Measurements from ENCODE around the gene IER5L. TPM values are rescaled to one million over a fixed set of nuclear protein-coding genes. Genes with fewer than 3 reads are reported as not detected.
A peak's percentile ranks its signal among the peaks of the same experiment; 100 is the strongest.
"Not testable (repeated sequence)": the region's sequence is repeated elsewhere in the genome, so short reads cannot be mapped to it uniquely, and the experiment has no call there.

The IER5L gene
- total and polyA plus RNA-seq, 4 donors = 8.8 to 66.9 (median 32.8) TPM

DNA sequence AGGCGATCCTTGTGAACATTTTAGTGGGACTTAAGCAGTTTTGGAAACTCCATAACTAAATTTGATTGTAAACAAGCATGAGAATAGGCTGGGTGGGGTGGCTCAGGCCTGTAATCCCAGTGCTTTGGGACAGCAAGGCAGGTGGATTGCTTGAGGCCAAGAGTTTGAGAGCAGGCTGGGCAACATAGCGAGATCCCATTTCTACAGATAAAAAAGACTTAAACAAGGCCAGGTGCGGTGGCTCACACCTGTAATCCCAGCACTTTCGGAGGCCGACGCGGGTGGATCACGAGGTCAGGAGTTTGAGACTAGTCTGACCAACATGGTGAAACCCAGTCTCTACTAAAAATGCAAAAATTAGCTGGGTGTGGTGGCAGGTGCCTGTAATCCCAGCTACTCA, 11.9 kb upstream of the IER5L start:
- intact Hi-C loops (cut with DNase I) = loop anchor here in 1 of 2 donors (10.0 kb wide), 1 partner anchor 55 kb away; no protein-coding TSS in a partner anchor
- not testable (repeated sequence) for H3K27ac ChIP-seq (ENCODE audit: low read depth in 1 of 2, low read length in 2 of 2); H3K4me1 ChIP-seq (ENCODE audit: control insufficient read depth in 1 of 2, insufficient read depth in 2 of 2, low read length in 2 of 2); H3K36me3 ChIP-seq (ENCODE audit: control insufficient read depth in 1 of 2, insufficient read depth in 2 of 2, low read length in 1 of 2); ATAC-seq (ENCODE audit: low FRiP score); H3K27me3 ChIP-seq (ENCODE audit: control insufficient read depth in 1 of 2, insufficient read depth in 2 of 2, low read length in 1 of 2); H3K9me3 ChIP-seq (ENCODE audit: control insufficient read depth, low read length); H3K4me3 ChIP-seq (ENCODE audit: low read length in 2 of 2); DNase-seq
- 98% methylated on average over 8 of the region's 8 CpGs for WGBS, 2 donors

DNA sequence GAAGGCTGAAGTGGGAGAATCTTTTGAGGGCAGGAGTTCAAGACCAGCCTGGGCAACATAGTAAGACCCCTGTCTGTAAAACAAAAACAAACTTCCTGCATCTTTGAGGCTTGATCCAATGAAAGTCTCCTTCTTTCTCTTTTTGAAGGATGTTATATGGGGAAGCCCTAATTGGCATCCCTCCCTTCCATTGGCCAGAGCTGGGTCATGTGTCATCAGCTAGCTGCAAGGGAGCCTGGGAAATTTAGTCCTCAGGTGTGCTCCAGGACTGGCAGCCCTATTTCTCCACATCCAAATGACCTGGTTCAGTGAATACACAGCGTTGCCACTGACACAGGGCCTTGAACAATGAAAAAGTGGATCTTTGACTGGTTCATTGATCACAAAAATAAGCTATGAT, 9.0 kb upstream of the IER5L start:
- intact Hi-C loops (cut with DNase I) = loop anchor here in 1 of 2 donors (10.0 kb wide), 1 partner anchor 58 kb away; no protein-coding TSS in a partner anchor
- 89% methylated on average over 1 of the region's 1 CpG for WGBS, 2 donors

GRCh38 chr9:129185991-129186390, 7.9 kb upstream of the IER5L start:
- intact Hi-C loops (cut with DNase I) = loop anchor here in 1 of 2 donors (10.0 kb wide), 1 partner anchor 59 kb away; no protein-coding TSS in a partner anchor
- 92 to 93% methylated on average over 10 of the region's 10 CpGs for WGBS, 2 donors
- no peak for ATAC-seq (ENCODE audit: low FRiP score)

More for the DNA sequence above, 9.0 kb upstream of the IER5L start:
- no peaks in the 10 kb centered on the region for H3K36me3 ChIP-seq (ENCODE audit: control insufficient read depth in 1 of 2, insufficient read depth in 2 of 2, low read length in 1 of 2)
- DNase-seq (no peak), ATAC-seq (ENCODE audit: low FRiP score) (no peak)
- H3K9me3 ChIP-seq (ENCODE audit: control insufficient read depth, low read length) = no peaks in the 10 kb centered on the region
- H3K27ac ChIP-seq (ENCODE audit: low read depth in 1 of 2, low read length in 2 of 2) = no peak overlapping the region
- H3K4me3 ChIP-seq (ENCODE audit: low read length in 2 of 2) = no peak overlapping the region
- no peaks in the 10 kb centered on the region for H3K4me1 ChIP-seq (ENCODE audit: control insufficient read depth in 1 of 2, insufficient read depth in 2 of 2, low read length in 2 of 2)
- H3K27me3 ChIP-seq (ENCODE audit: control insufficient read depth in 1 of 2, insufficient read depth in 2 of 2, low read length in 1 of 2) = no peaks in the 10 kb centered on the region

GRCh38 chr9:129185402-129185801, 7.3 kb upstream of the IER5L start:
- WGBS, 2 donors = 90 to 93% methylated on average over 6 of the region's 6 CpGs
- Histone ChIP-seq H3K27me3 (ENCODE audit: control insufficient read depth in 1 of 2, insufficient read depth in 2 of 2, low read length in 1 of 2) (no peaks in the 10 kb centered on the region), H3K4me1 (ENCODE audit: control insufficient read depth in 1 of 2, insufficient read depth in 2 of 2, low read length in 2 of 2) (no peaks in the 10 kb centered on the region), H3K9me3 (ENCODE audit: control insufficient read depth, low read length) (no peaks in the 10 kb centered on the region), H3K4me3 (ENCODE audit: low read length in 2 of 2) (no peak overlapping the region), H3K36me3 (ENCODE audit: control insufficient read depth in 1 of 2, insufficient read depth in 2 of 2, low read length in 1 of 2) (no peaks in the 10 kb centered on the region), H3K27ac (ENCODE audit: low read depth in 1 of 2, low read length in 2 of 2) (no peak overlapping the region)
- intact Hi-C loops (cut with DNase I) = loop anchor here in 1 of 2 donors (10.0 kb wide), 1 partner anchor 59 kb away; no protein-coding TSS in a partner anchor
- DNase-seq (no peak), ATAC-seq (ENCODE audit: low FRiP score) (no peak)

More at GRCh38 chr9:129185991-129186390, 7.9 kb upstream of the IER5L start:
- no peaks in the 10 kb centered on the region for H3K27me3 ChIP-seq (ENCODE audit: control insufficient read depth in 1 of 2, insufficient read depth in 2 of 2, low read length in 1 of 2)
- H3K4me3 ChIP-seq (ENCODE audit: low read length in 2 of 2) = no peak overlapping the region
- no peaks in the 10 kb centered on the region for H3K36me3 ChIP-seq (ENCODE audit: control insufficient read depth in 1 of 2, insufficient read depth in 2 of 2, low read length in 1 of 2)
- no peaks in the 10 kb centered on the region for H3K9me3 ChIP-seq (ENCODE audit: control insufficient read depth, low read length)
- no peaks in the 10 kb centered on the region for H3K4me1 ChIP-seq (ENCODE audit: control insufficient read depth in 1 of 2, insufficient read depth in 2 of 2, low read length in 2 of 2)
- DNase-seq = no peak
- H3K27ac ChIP-seq (ENCODE audit: low read depth in 1 of 2, low read length in 2 of 2) = no peak overlapping the region

DNA sequence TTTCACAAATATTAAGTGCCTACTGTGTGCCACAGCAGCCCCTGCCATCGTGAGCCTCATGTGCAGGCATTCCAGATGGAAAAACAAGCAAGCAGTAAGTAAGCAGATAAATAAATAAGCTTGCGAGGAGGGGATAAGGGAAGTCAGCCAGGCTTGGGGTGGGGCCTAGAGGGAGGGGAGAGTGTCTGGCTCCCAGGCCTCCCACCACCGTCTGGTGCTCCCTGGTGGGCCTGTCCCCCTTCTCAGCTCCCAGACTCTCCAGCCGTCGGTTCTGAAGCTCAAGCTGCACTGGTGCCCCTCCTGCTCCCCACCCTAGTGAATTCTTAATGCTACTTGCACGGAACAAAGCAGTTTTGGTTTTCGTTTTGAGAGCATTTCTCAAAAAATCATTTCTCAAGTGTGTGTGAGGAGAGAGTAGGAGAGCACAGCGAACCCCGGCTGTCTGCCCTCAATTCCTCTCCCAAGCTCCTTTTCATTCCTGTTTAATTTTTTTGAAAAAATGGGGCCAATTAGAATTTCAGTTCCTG, 6.6 kb upstream of the IER5L start:
- H3K4me3 ChIP-seq (ENCODE audit: low read length in 2 of 2) = no peak overlapping the region
- 79 to 90% methylated on average over 8 to 9 of the region's 9 CpGs for WGBS, 2 donors
- no peak for DNase-seq
- ATAC-seq (ENCODE audit: low FRiP score) = no peak
- H3K27ac ChIP-seq (ENCODE audit: low read depth in 1 of 2, low read length in 2 of 2) = no peak overlapping the region
- no peaks in the 10 kb centered on the region for H3K27me3 ChIP-seq (ENCODE audit: control insufficient read depth in 1 of 2, insufficient read depth in 2 of 2, low read length in 1 of 2)
- no peaks in the 10 kb centered on the region for H3K9me3 ChIP-seq (ENCODE audit: control insufficient read depth, low read length)
- H3K36me3 ChIP-seq (ENCODE audit: control insufficient read depth in 1 of 2, insufficient read depth in 2 of 2, low read length in 1 of 2) = no peaks in the 10 kb centered on the region
- intact Hi-C loops (cut with DNase I) = loop anchor here in 1 of 2 donors (10.0 kb wide), 1 partner anchor 60 kb away; no protein-coding TSS in a partner anchor
- no peaks in the 10 kb centered on the region for H3K4me1 ChIP-seq (ENCODE audit: control insufficient read depth in 1 of 2, insufficient read depth in 2 of 2, low read length in 2 of 2)

DNA sequence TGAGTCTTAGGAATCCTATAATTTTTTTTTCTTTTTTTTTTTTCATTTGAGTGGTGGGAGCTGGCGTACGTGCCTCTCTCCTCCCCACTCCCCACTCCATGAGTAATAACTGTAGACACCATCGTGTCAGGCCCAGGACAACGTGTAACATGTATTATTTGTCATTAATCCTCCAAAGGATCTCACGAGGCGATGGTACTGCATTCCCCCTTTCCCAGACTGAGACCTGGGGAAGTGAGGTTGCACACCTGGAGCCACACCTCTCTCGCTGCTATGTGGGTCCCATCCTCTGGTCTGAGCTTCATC, 6.1 kb upstream of the IER5L start:
- DNase-seq (no peak), ATAC-seq (ENCODE audit: low FRiP score) (no peak)
- Histone ChIP-seq H3K4me1 (ENCODE audit: control insufficient read depth in 1 of 2, insufficient read depth in 2 of 2, low read length in 2 of 2) (no peaks in the 10 kb centered on the region), H3K27ac (ENCODE audit: low read depth in 1 of 2, low read length in 2 of 2) (no peak overlapping the region), H3K27me3 (ENCODE audit: control insufficient read depth in 1 of 2, insufficient read depth in 2 of 2, low read length in 1 of 2) (no peaks in the 10 kb centered on the region), H3K4me3 (ENCODE audit: low read length in 2 of 2) (no peak overlapping the region), H3K36me3 (ENCODE audit: control insufficient read depth in 1 of 2, insufficient read depth in 2 of 2, low read length in 1 of 2) (no peaks in the 10 kb centered on the region), H3K9me3 (ENCODE audit: control insufficient read depth, low read length) (no peaks in the 10 kb centered on the region)
- WGBS, 2 donors = 88% methylated on average over 7 of the region's 7 CpGs
- intact Hi-C loops (cut with DNase I) = loop anchor here in 1 of 2 donors (10.0 kb wide), 1 partner anchor 61 kb away; no protein-coding TSS in a partner anchor

DNA sequence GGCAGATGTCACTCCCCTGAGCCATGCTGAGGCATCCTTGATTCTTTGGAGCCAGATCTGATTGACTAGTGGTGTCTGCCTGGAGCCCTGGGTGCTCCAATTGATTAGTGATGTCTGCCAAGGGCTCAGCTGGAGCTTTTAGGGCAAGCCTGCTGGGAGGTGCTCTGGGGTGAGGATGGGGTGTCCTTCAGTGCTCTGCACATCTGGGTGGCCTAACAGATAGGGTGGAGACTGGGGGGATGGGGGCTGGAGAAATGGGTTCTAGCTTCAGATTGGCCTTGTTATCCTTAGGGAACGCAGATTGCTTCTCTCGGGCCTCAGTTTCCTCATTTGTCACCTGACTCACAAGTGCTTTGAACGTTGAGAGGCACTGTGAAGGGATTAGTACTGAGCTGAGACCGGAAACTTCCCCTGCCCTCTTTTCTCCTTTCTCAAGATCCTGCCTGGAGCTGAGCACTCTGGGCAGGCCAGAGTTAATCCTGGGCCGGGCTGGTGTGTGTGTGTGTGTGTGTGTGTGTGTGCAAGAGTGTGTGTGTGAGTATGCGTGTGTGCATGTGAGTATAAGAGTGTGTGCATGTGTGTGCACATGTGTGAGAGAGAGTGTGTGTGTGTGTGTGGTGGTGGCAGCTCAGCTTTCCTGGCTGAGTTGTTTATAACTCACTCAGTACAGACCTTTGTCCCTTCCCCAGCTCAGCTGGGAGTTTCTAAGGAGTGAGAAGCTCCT, 5.6 kb upstream of the IER5L start:
- Histone ChIP-seq H3K27ac (ENCODE audit: low read depth in 1 of 2, low read length in 2 of 2) (no peak overlapping the region), H3K4me1 (ENCODE audit: control insufficient read depth in 1 of 2, insufficient read depth in 2 of 2, low read length in 2 of 2) (no peaks in the 10 kb centered on the region), H3K4me3 (ENCODE audit: low read length in 2 of 2) (no peak overlapping the region), H3K36me3 (ENCODE audit: control insufficient read depth in 1 of 2, insufficient read depth in 2 of 2, low read length in 1 of 2) (no peaks in the 10 kb centered on the region), H3K27me3 (ENCODE audit: control insufficient read depth in 1 of 2, insufficient read depth in 2 of 2, low read length in 1 of 2) (no peaks in the 10 kb centered on the region), H3K9me3 (ENCODE audit: control insufficient read depth, low read length) (no peaks in the 10 kb centered on the region)
- intact Hi-C loops (cut with DNase I) = loop anchor here in 1 of 2 donors (10.0 kb wide), 1 partner anchor 61 kb away; no protein-coding TSS in a partner anchor
- WGBS, 2 donors = 66 to 67% methylated on average over 6 of the region's 6 CpGs
- ATAC-seq (ENCODE audit: low FRiP score) (no peak), DNase-seq (no peak)

- H3K4me3 ChIP-seq (ENCODE audit: low read length in 2 of 2) = no peak overlapping the region
- intact Hi-C loops (cut with DNase I) = loop anchor here in 1 of 2 donors (10.0 kb wide), 1 partner anchor 62 kb away; no protein-coding TSS in a partner anchor
- ATAC-seq (ENCODE audit: low FRiP score) = no peak
- peak in 1 of 2 donors; percentile 63 for DNase-seq
- no peaks in the 10 kb centered on the region for H3K4me1 ChIP-seq (ENCODE audit: control insufficient read depth in 1 of 2, insufficient read depth in 2 of 2, low read length in 2 of 2)
- H3K9me3 ChIP-seq (ENCODE audit: control insufficient read depth, low read length) = no peaks in the 10 kb centered on the region
- 81 to 83% methylated on average over 20 of the region's 20 CpGs for WGBS, 2 donors
- no peak overlapping the region for H3K27ac ChIP-seq (ENCODE audit: low read depth in 1 of 2, low read length in 2 of 2)
- no peaks in the 10 kb centered on the region for H3K36me3 ChIP-seq (ENCODE audit: control insufficient read depth in 1 of 2, insufficient read depth in 2 of 2, low read length in 1 of 2)
- H3K27me3 ChIP-seq (ENCODE audit: control insufficient read depth in 1 of 2, insufficient read depth in 2 of 2, low read length in 1 of 2) = peaks cover 0 to 2% of the 10 kb centered on the region in 2 donors
Measured at GRCh38 chr9:129182625-129183494, 4.8 kb upstream of the IER5L start.
